NOMO-1 (cell line): ENCODE results near the gene TMC4.

Source experiments
- DNase-seq, 2 experiments: peaks; one replicate each; lab custom pipeline; 2025; ENCODE audit not compliant: unreplicated experiment in 2 of 2; lab: John Stamatoyannopoulos, UW

The TMC4 gene

DNA sequence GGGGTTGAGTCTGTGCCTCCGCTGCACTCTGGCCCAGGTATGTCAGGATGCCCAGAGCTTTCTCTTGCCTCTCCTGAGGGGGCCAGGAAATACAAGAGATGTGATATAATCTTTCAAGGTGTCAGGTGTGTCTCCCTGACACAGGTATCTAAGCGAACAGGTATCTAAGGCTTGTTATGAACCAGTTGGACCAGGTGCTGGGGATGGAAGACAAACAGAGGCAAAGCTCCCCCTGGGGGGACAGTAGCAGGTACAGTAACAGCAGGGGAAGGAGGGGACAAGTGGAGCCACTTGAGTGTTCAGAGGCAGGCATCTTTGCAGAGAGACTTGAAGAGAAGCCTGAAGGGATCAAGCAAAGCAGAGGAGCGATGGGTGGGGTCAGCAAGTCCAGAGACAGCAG, 16.0 kb downstream of the TMC4 start:
- DNase-seq: no peak

GRCh38 chr19:54156490-54156889, 16.5 kb downstream of the TMC4 start:
- no peak for DNase-seq

DNA sequence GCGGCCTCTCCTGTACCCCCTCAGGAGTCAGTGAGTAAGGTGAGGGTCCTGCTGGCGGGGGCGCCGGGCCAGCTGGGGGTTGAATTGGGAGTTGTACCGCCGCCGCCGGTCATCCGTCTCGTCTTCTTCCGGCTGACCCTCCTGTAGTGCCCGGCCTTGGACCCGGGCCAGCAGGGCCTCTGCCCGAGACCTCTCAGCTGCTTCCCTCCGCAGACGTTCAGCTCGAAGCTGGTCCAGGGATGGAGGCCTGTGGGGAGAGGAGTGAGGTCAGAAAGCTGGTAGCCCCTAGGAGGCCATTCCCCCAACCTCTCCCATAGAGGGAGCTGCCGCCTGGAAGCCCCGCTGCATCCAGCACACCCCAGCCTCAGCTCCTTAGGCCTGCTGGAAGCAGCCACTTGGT, 17.3 kb downstream of the TMC4 start:
- no peak for DNase-seq

GRCh38 chr19:54154603-54155345, 18.2 kb downstream of the TMC4 start:
- DNase-seq: no peak

- no peak for DNase-seq
Measured at GRCh38 chr19:54153731-54154326, 19.1 kb downstream of the TMC4 start.

DNA sequence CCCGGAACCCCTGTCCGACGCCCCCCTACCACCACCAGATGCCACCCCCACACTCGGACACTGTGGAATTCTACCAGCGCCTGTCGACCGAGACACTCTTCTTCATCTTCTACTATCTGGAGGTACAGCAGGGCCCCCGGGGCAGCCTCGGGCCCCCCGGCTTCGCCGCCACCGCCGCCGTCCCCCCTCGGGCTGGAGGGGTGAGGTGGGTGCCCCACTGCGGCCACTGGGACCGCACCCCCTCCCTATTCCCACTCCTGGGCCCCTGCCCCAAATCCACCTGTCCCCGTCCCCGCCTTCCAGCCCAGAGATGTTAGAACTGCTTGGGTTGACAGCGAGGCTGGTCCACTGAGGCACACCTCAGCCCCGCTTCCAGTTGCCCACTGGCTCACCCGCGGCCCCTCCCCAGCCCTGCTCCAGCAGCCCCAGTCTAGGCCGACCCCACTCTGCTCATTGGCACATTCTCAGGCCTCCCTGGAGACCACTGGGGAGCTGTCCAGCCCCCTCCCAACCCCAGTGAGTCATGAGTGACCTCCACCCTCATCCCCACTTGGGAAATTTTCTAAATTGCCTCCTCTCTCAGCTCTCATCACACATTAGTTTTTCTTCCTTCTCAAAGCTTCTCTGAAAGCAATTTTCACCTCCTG, 20.0 kb downstream of the TMC4 start:
- DNase-seq: no peak

DNA sequence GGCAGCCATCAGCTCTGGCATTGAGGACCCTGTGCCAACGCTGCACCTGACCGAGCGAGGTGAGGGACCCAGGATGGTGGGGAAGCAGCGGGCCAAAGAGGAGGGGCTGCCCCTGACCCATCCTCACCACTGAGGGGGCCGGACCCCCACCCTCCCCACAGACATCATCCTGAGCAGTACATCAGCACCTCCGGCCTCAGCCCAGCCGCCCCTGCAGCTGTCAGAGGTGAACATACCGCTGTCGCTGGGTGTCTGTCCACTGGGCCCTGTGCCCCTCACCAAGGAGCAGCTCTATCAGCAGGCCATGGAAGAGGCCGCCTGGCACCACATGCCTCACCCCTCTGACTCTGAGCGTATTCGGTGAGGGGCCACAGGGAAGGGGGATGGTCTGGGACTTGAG, 20.7 kb downstream of the TMC4 start:
- DNase-seq: no peak

DNA sequence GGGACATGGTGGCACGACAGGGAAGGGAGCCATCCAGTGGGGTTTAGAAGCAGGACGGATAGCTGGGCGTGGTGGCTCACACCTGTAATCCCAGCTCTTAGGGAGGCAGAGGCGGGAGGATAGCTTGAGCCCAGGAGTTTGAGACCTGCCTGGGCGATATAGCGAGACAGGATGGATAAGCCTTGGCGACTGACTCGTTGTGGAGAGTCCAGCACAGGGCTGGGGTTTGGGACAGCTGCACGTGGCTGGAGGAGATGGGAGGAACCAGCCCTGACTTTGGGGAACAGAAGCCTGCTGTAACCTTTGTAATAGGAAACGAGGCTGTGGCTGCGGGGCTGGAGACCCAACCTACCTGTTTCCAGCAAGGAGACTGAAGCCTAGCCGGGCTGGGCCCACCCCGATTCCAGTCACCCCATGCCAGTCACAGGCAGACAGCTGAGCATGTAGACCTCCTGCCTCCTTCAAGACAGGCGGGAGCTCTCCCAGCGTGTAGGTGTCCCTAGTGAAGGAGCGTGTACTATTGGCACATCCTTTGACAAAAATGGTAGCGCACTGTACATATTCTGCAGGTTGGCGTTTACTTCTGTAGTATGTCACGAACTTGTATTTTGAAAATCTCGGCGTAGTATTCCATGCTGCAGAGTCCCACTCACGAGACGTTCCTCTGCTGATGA, 21.5 kb downstream of the TMC4 start:
- no peak for DNase-seq

- no peak for DNase-seq
Measured at GRCh38 chr19:54149021-54149812, 23.7 kb downstream of the TMC4 start.

GRCh38 chr19:54148158-54148557, 24.8 kb downstream of the TMC4 start:
- DNase-seq: no peak

- no peak for DNase-seq
Measured at GRCh38 chr19:54147676-54148075, 25.3 kb downstream of the TMC4 start.

DNA sequence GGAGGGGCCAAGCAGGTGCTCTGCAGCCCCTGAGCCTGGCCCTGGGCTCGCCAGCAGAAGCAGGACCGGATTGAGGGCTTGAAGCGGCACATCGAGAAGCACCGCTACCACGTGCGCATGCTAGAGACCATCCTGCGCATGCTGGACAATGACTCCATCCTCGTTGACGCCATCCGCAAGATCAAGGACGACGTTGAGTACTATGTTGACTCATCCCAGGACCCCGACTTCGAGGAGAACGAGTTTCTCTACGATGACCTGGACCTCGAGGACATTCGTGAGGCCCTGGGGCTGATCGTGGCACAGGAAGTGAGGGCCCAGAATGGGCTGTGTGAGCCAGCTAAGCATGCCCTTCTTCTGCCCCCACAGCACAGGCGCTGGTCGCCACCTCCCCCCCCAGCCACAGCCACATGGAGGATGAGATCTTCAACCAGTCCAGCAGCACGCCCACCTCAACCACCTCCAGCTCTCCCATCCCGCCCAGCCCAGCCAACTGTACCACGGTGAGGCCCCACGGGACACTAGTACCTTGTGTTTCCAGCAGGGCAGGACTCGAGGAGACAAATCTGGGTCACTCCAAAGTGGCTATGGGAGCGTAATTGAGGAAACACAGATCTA, 27.3 kb downstream of the TMC4 start:
- DNase-seq: no peak

DNA sequence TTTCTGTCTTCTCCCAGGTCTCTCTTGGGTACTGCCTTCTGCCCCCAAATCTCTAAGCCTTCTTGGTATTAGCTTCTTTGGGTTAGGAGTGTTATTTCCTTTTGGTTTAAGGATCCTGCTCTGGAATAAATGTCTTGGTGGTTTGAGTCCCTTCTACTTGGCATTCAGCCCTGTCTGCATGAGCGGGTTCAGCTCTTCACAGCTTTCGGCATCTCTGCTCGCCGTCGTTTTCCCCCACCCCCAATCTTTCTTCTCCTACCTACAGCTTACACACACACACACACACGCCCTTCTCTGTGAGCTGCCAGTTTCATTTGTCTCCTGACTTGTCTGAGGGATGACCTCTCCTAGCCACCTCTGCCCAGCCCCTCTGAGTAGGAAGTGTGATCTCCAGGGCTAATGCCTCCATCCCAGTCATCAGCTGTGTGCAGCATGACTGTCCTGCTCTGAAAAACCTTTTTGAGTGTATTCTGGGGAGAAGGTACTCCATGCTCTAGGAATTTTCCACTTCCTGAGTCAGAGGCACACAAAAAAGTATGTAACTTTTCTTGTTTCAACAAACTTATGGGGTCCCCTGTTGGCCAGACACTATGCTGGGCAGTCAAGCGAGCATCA, 30.7 kb downstream of the TMC4 start:
- no peak for DNase-seq

- no peak for DNase-seq
Measured at GRCh38 chr19:54141356-54141755, 31.6 kb downstream of the TMC4 start.

DNA sequence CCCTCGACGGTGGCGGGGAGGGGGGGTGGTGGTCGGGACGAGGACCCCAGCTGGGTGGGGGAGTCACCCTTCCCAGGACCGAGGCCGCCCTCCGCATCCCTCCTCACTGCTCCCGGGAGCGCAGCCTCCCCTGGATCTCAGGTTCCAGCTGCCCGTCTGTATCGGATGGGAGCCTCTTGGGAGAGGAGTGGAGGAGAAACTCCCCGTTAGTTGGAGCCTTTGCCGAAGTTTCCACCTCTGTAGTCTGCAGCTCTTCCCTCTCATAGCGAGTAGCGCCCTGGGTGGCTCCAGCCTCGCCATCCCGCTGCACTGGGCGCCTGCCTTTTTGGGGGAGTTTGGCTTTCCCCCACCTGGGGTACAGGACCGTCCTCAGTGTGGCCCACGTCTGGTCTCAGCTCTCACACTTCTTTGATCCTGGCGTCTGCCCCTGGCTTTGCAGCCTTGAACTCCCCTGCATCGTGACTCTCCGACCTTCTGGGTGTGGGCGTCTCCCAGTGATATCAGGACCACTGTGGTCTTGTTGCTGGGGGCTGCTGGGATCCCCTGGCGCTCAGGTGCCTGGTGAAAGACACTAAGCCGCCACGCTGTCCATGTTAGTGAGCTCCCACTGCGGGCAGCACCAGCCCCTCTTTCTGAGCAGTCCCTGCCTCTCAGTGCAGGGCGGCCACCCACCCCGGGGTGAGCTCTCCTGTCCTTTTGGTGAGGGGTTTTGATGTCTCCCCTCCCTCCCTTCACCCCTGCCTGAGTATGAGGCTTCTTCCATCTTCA, 34.3 kb downstream of the TMC4 start:
- DNase-seq: peak in 1 of 2 experiments; percentile 2

GRCh38 chr19:54137699-54138488, 35.1 kb downstream of the TMC4 start, which contains the start of gene CNOT3:
CNOT3 (plus strand) TSS chr19:54137762; CDS start chr19:54142979, 5,217 bp downstream.
- DNase-seq: no peak

GRCh38 chr19:54136864-54137698, 35.9 kb downstream of the TMC4 start:
- DNase-seq: peak; percentile 100
